GM21619 (cell line): ENCODE results near the gene FMNL2.

ENCODE experiments used
- ATAC-seq: cut with Tn5 transposase; IDR thresholded peaks from one replicate; pipeline ENCODE4 v1.9.1; 2021; ENCODE audit not compliant: unreplicated experiment

The FMNL2 gene

GRCh38 chr2:152489364-152489763 is 154.4 kb downstream of the FMNL2 start:
- ATAC-seq: no peak

- no peak for ATAC-seq
These were observed 155.9 kb downstream of the FMNL2 start for GRCh38 chr2:152490686-152491455.

- ATAC-seq: no peak
These were observed 157.2 kb downstream of the FMNL2 start for GRCh38 chr2:152492131-152492530.

- ATAC-seq: no peak
These were observed 157.9 kb downstream of the FMNL2 start for GRCh38 chr2:152492911-152493310.

- ATAC-seq: no peak
These were observed 158.4 kb downstream of the FMNL2 start for GRCh38 chr2:152493417-152493816.

- ATAC-seq: no peak
These were observed 159.1 kb downstream of the FMNL2 start for GRCh38 chr2:152493945-152494528.

GRCh38 chr2:152496371-152496770 is 161.4 kb downstream of the FMNL2 start:
- no peak for ATAC-seq

GRCh38 chr2:152497481-152498052 is 162.6 kb downstream of the FMNL2 start:
- peak; percentile 48 for ATAC-seq

- ATAC-seq: no peak
These were observed 164.4 kb downstream of the FMNL2 start for GRCh38 chr2:152499331-152499816.

GRCh38 chr2:152499896-152500735 is 165.1 kb downstream of the FMNL2 start:
- ATAC-seq: no peak

- no peak for ATAC-seq
These were observed 165.8 kb downstream of the FMNL2 start for GRCh38 chr2:152500772-152501171.

GRCh38 chr2:152501666-152502065 is 166.7 kb downstream of the FMNL2 start:
- ATAC-seq: no peak

GRCh38 chr2:152504618-152505017 is 169.6 kb downstream of the FMNL2 start:
- no peak for ATAC-seq

- no peak for ATAC-seq
These were observed 170.5 kb downstream of the FMNL2 start for GRCh38 chr2:152505495-152505906.

GRCh38 chr2:152506843-152507242 is 171.9 kb downstream of the FMNL2 start:
- peak; percentile 54 for ATAC-seq

GRCh38 chr2:152507907-152508306 is 172.9 kb downstream of the FMNL2 start:
- no peak for ATAC-seq

- ATAC-seq: no peak
These were observed 173.5 kb downstream of the FMNL2 start for GRCh38 chr2:152508446-152508845.

- no peak for ATAC-seq
These were observed 175.0 kb downstream of the FMNL2 start for GRCh38 chr2:152509772-152510491.

GRCh38 chr2:152510621-152511020 is 175.6 kb downstream of the FMNL2 start:
- no peak for ATAC-seq

- no peak for ATAC-seq
These were observed 177.0 kb downstream of the FMNL2 start for GRCh38 chr2:152511981-152512380.

GRCh38 chr2:152513029-152513428 is 178.1 kb downstream of the FMNL2 start:
- no peak for ATAC-seq
